Measurements from ENCODE around the gene MYRIP.
A peak's percentile ranks its signal among the peaks of the same experiment; 100 is the strongest.
"Not testable (repeated sequence)": the region's sequence is repeated elsewhere in the genome, so short reads cannot be mapped to it uniquely, and the experiment has no call there.

MYRIP gene

DNA sequence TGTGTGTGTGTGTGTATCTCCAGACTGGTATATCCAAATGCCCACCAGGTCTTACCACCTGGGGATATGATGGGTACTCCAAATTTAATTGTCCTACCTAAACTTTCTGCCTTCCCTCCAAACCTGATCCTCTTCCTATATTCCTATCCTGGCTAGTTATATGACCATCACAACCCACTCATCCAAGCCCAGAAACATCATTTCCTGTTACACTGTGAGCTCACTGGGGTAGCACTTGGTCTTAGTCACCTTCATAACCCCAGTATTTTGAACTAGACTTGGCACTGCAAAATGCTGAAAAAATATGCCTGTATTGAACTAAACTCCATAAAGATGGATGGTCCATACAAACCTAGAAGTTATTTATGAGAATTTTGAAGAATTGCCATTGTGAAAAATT, 321.3 kb downstream of the MYRIP start:
- DNase-seq (ENCODE audit: low read depth): no peak

DNA sequence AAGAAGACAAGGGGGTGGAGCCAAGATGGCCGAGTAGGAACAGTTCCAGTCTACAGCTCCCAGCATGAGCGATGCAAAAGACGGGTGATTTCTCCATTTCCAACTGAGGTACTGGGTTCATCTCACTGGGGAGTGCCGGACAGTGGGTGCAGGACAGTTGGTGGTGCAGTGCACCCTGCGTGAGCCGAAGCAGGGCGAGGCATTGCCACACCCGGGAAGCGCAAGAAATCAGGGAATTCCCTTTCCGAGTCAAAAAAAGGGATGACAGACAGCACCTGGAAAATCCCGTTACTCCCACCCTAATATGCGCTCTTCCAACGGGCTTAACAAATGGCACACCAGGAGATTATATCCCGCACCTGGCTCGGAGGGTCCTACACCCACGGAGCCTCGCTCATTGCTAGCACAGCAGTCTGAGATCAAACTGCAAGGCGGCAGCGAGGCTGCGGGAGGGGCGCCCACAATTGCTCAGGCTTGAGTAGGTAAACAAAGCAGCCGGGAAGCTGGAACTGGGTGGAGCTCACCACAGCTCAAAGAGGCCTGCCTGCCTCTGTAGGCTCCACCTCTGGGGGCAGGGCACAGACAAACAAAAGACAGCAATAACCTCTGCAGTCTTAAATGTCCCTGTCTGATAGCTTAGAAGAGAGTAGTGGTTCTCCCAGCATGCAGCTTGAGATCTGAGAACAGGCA, 324.6 kb downstream of the MYRIP start:
- DNase-seq (ENCODE audit: low read depth): not testable (repeated sequence)

DNA sequence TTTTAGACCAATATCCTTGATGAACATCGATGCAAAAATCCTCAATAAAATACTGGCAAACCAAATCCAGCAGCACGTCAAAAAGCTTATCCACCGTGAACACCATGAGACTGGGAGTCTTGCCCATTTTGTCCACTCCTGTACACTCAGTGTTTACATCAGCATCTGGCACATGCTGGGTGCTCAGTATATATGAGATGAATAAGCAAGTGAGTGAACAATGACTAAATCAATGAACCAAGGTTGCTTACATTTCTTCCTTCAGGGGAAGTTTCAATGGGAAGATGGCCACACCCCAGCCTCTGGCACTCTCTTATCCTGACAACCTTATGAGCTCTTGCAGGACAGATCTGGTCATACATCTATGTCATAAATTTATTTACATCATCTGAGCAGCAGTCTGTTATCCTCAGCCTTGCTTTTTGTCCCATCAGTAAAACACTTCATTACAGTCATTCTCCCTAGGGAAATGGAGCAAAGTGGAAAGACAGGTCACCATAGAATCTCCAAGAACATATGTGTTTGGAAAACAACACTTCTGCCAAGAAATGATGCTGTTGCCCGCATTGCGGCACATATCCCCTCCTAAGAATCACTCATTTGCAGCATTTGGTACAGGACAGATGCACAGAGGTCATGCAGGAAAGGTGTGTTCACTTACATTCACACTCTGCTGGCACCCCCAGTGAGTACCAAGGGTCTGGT, 328.3 kb downstream of the MYRIP start:
- no peak for DNase-seq (ENCODE audit: low read depth)

DNA sequence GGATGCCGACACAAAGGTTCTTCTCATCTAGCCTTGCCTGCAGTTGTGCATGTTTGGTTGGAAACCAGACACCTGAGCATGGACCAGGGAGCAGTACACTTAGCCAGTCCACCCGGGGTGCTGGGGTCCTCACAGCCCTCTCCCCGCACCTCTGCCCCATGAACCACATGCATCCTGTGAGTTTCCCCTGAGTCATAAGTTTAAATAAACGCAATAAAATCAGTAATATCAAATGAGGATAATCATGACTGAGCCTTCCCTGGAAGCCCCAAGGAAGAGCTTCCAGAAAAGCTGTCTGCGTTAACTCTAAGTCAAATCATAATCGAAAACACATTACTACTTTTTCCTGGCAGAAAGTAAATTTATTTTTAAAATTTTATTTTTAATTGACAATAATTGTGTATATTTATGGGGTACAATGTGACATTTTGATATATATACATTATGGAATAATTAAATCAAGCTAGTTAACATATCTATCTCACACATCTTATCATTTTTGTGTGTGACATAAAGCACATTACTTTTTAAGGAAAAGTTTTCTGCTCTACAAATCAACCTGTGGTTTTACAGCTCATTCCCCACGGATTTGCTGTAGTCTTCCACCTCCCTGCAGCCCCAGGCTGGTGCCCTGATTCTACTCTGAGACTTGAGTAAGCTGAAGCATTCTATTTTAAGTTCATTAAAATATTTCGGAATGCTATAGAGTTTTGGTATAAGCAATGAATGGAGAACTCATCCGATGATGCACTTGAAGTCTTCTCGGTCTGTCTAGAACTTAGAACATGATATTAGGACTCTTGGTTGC, 334.1 kb downstream of the MYRIP start:
- no peak for DNase-seq (ENCODE audit: low read depth)

DNA sequence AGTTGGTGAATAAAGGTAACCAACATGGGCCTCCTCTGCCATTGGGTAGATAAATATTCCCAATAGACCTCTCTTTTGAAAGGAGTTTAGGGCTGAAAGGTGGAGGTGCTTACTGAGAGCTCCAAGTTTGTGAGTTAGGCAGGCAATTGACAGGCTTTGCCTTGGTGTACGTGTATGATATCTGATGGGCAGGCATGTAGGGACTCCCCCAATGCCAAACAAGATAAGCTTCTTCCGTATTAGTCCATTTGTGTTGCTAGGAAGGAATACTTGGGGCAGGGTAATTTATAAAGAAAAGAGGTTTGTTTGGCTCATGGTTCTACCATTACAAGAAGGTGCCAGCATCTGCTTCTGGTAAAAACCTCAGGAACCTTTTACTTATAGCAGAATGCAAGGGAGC, 339.4 kb downstream of the MYRIP start:
- no peak for DNase-seq (ENCODE audit: low read depth)

DNA sequence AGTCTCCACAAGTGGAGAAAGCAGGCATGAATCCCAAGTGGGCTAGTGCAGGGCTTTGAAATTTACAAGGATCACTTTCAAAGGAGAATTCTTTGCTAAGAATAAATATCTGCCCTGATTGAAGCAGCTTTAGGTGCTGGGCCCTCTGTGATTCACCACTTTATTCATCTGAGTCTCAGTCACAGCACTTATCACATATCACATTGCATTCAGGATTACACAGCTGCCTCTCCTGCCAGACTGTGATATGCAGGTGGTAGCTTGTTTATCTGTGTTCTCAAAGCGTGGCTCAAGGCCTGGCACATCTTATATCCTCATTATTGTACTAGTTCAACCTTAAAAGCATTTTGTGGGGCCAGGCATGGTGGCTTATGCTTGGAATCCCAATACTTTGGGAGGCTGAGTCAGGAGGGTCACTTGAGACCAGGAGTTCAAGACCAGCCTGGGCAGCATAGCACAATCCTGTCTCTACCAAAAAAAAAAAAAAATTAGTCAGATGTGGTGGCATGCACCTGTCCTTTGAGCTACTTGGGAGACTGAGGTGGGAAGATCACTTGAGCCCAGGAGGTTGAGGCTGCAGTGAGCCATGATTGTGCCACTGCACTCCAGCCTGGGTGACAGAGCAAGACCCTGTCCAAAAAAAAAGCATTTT, 343.2 kb downstream of the MYRIP start:
- no peak for DNase-seq (ENCODE audit: low read depth)

DNA sequence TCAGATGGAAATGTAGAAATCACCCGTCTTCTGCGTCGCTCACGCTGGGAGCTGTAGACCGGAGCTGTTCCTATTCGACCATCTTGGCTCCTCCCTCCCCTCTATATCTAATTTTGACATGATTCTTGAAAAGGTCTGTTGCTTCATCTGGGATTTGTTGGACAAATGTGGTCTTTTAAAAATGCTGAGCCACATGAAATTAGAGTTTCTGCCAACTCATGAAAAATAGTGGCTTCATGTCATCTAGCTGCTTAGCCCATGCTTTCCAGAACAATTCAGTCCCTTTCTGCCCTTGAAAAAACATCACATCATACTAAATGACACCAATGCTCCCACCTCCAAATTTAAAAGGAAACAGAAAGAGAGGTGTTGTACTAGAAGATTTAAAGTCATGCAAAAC, 351.5 kb downstream of the MYRIP start:
- DNase-seq (ENCODE audit: low read depth): no peak

DNA sequence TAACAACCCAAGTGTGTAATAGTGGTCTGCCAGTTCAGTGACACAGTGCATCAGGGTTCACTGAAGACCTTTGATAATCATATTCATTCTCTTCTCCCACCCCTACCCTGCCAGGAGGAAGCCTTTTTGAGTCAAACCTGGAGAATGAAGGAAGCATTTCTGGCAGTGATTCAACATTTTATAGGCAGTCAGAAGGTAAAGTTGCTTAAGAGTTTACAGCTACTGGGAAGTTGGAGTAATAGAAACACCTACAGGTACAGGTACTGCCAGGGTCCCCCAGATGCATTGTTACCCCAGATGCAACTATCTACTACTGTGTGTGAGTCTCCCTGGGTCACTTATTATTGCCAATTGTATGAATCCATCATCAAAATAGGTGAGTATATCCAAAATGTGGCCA, 353.2 kb downstream of the MYRIP start:
- DNase-seq (ENCODE audit: low read depth): no peak

DNA sequence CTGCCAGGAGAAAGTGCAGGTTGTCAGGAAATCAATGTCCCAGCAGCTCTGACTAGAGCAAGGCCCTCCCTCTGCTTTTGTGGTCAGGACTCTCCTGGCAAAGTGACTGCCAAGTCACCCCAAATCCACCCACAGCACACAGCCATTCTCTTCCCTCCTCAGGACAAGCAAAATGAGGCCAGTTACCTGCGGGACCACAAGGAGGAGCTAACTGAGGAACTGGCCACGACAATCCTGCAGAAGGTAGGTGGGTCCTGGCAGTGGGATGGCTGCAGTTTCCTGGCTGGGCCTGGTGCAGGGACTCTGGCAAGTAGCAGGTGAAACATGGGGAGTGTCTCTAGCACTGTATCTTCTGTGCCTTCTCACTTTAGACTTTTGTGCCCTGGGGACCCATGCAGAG, 357.6 kb downstream of the MYRIP start:
- DNase-seq (ENCODE audit: low read depth): no peak

DNA sequence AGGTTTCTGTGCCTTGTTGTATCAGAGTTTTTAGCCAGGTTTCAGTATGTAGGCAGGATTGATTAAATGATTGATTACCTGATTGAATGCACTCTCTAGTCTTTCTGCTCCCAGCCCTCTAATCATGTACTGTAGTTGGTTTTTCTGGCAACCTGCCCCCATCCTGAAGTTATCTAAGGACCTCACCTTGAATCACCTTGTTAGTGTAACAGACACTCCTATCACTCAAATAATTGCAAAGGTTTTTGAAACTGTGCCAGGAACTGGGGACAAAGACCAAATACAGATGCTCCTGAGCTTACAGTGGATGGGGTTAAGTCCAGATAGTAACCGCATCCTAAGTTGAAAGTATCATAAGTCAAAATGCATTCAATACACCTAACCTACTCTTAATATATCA, 358.5 kb downstream of the MYRIP start:
- no peak for DNase-seq (ENCODE audit: low read depth)

DNA sequence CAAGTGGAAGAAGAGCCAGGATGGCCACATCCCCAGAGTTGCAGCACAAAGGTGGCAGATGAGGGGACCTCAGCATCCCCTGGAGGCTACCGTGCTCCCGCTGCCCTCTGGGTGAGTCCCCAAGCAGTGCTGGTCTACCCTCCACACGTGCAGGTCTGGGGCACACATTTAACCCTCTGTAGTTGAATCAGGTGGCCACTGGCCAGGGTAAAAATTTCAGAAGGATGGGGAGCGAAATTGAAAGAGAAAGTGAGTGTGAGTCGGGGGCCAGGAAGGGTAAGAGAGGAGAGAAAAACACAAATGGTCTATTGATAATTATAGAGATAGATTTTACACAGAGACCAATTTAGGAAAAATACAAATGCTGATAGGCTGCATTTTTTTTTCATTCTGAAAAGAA, 360.6 kb downstream of the MYRIP start:
- DNase-seq (ENCODE audit: low read depth): no peak

DNA sequence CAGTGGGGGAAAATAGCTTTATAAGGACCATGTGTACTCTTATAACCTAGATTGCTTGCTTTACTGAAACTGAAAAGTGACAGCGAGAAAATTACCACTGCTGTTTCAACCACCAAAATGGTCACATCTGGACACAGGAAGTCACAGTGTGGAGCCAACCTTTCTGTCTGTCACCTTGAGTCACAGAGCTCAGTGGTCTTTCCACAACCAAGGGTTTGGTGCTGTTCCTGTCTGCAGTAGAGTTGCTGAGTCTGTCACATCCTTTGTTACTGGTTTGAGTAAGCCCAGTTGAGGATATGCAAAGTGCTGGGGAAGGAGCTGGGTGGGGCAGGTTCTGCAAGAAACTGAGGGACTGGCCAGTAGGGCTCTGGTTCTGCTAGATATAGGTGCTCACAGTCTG, 361.0 kb downstream of the MYRIP start:
- no peak for DNase-seq (ENCODE audit: low read depth)

DNA sequence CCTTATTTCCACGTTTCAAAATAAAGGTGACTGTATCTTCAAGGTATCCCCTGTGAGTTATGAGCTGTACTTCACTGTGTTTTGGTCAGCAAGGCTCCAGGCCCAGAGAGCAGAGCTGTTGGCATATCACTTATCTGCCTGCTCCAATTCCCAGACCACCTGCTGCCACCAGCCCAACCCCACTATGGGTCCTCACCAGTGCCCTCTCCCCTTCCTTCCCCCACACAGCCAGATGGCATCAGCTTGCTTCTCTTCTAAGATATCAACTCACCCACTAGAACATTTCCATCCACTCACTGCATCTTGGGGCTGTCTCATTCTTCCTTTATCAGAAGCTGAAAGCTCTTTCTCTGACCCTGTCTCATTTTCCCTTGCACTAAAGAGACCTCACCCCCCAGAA, 363.2 kb downstream of the MYRIP start:
- DNase-seq (ENCODE audit: low read depth): no peak

DNA sequence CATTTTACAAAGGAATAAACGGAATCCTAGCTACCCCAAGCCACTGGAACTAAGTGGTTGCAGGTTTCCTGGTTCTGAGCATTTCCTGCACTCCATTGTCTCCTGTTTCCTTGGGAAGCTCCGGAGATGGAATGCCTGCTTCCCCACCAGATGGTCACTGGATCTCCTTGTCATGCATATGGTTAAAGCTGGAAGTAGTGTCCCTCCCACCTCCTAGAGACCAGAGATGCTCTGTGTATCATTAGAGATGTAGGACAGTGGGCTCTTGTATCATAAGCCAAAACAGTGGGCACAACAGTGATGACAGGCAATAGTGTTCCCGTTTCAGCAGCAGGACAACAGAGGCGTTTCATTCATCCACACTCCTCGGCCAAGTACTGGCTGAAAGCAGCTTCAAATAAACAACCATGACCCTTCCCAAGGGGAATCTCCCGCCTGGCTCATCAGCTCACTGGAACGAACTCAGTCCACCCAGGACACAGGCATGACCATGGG, 363.9 kb downstream of the MYRIP start:
- no peak for DNase-seq (ENCODE audit: low read depth)

DNA sequence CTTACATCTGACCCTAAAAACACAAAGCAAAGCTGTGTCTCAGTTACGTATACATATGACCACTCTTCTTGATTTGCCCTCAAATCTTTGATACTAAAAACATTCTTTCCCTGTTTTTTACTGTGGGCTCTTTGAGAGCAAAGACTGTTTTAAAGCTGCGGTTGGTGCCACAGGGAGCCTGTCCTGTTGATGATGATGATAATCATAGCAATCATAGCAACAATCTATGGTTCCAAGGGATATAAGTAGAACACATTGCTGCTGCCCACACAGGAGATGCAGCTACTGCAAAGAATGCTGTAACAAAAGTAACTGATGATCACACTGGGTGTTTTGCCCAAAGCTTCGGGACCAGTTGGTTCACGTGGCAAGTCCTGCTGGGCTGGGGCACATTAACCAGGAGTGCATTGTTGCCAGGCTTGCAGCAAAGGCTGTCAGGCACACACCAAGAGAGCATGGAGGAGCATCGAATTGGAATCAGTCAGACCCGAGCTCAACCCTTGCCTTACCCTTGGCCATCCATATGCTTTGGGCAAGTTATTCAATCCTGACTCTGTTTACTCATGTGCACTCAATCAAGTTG, 368.7 kb downstream of the MYRIP start:
- DNase-seq (ENCODE audit: low read depth): no peak

DNA sequence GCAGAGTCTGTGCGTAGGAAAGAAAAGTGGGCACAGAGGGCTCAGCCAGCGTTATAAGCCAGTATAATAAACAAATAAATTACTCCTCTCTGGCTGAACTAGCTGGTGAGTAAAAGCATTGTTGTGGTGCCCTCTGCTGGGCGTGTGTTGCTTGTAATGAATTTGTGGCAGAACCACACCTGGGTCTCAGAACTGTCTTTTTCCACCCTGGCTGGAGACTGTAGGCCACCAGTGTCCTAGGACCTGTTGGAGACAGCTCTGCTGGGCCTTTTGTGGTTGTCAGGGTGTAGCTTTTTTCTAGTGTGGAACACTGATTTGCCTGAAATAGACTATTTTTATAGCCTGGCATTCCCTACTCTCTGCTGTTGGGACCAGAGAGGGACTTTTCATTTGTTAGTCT, 369.6 kb downstream of the MYRIP start:
- DNase-seq (ENCODE audit: low read depth): peak; percentile 35

DNA sequence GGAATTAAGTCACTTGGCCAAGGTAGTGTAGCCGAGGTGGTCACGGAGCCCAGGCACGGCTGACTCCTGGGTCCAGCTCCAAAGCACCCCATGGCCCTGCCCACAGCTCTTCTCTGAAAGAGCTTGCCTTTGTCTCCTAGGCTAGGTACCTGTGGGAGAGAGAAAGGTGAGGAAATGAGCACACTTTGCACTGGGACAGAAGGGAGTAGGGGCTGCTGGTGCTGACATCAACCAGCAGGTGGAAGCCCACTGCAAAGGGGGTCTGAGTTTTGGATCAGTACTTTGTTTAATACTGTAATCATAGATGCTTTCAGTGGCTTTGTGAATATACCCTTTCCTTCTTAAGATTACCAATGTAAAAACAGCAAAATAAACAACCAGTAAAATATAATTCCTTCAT, 371.8 kb downstream of the MYRIP start:
- no peak for DNase-seq (ENCODE audit: low read depth)

DNA sequence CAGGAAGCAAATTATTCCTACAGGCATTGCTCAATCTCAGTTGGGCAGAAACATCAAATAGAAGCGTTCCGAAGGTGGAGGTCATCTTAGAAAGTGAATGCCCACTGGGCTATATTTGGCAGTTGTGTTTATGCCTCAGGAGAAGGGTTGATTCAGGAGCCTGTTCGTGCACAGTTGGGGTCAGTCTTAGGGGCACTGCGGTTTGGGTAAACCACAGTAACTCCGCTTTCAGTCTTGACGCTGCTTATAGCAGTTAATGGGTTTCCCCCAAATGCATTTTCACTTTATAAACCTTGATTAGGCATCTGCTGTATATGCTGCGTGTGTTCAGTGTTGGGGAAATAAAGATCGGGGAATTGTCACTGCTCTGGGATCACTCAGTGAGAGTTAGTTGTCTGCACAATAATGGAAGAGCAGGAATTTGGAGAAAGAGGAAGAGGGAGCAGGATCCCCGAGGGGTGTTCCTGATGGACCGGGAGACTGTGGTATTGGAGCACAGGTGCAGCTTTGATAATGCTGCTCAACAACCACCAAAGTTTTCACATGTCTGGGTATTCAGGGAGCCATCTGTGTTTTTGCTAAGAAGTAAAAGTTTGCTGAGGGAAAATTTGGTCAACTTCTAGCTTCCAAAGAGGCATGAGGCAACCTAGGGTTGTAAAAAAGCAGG, 375.8 kb downstream of the MYRIP start:
- DNase-seq (ENCODE audit: low read depth): no peak

DNA sequence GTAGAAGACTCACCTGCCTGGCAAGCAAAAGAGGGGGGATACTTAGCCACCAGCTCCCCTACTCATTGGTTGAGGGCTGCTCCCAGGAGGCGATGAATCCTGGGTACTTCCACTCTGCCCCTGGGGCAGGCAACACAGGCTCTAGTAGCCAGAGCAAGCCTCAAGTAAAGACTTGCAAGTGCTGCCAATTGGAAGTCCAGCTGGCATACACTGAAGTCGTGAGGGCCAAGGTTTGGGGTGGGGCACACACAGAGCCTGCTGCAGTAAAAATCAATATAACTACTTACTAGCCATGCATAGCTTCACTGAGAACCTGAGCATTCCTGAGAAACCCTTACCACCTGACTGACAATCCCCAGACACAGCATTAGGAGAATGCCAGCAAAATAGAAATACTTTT, 377.1 kb downstream of the MYRIP start:
- DNase-seq (ENCODE audit: low read depth): no peak

DNA sequence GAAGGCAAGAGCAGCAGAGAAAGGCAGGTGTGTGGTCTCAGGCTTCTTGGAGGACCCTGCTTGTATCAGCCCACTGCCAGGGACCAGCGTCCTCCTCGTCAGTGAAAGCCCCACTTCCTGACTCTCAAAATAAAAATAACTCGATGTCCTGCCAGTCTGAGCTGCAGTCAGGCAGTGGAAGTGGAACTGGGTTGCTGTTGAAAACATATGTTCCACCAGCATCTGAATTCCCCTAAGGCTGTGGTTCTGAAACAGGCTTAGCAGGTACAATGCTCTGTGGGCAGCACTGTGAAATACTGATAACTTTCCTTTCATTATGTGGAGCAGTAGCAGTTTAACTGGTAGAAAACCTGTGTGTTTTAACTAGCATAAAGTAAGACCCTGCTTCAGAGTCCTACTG, 378.5 kb downstream of the MYRIP start:
- DNase-seq (ENCODE audit: low read depth): no peak

DNA sequence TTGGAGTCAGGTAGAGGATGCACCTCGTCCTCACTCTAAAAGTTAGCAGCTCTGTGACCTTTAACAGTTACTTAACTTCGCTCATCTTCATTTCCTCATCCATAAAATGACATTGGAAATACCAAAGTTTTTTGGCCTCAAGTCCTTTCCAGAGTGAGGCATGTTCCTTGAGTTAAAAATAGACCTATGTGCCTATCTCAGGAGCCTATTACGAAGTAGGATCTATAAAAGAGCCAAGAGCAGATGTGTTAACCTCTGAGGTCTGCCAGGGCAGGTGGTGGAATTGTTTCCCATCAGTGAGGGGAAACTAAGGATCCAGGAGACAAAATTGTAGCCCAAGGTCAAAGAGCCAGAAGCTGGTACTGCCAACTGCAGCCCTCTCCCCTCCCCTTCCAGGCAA, 379.7 kb downstream of the MYRIP start:
- DNase-seq (ENCODE audit: low read depth): no peak

DNA sequence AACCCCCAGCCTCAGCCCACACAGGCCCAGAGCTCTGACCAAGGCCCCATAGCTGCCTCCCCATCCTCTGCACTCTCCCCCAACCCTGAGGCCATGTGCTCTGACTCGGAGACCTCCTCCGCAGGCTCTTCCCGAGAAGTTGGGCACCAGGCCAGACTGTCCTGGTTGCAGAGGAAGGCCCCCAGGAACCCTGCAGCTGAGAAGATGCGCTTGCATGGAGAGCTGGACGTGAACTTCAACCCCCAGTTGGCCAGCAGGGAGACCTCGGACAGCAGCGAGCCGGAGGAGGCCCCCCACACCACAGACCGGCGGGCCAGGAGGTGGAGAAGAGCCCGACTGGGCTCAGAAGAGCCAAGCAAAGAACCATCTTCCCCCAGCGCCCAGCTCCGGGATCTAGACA, 380.6 kb downstream of the MYRIP start:
- no peak for DNase-seq (ENCODE audit: low read depth)
